Measurements from ENCODE around the gene KIAA0825.

GRCh38 chr5:94367900-94368299, 250.5 kb downstream of the KIAA0825 start:
- TF ChIP-seq CTCF (IDR thresholded peaks at IDR 0.05; ENCODE audit: low read depth, low read length, poor library complexity, severe bottlenecking) (no peak), EZH2phosphoT487 (IDR thresholded peaks at IDR 0.05; ENCODE audit: borderline replicate concordance, low read length) (no peak)
